Pancreas (tissue), 10 donors: Measurements from ENCODE around the gene ETFA. TPM values are rescaled to one million over a fixed set of nuclear protein-coding genes. Genes with fewer than 3 reads are reported as not detected.

Experiments
- ATAC-seq, 4 donors: fragments of 200-7000 bp; cut with Tn5 transposase; one replicate each; pipeline versions ENCODE4 v1.8.0 to v1.9.1; 2020; ENCODE audit warnings: mild to moderate bottlenecking in 4 of 4, moderate library complexity in 4 of 4
- DNase-seq, 6 donors: peaks; one replicate each; pipeline ENCODE4 v3.0.0-alpha.2; 2020
- FAIRE-seq: peaks from 2 replicates; lab custom pipeline; 2012; peaks lifted over from hg19 to GRCh38; lab: Jason Lieb, UNC
- H3K27ac ChIP-seq, 4 donors: fragments of 200-600 bp; sonication (generic); 1 replicate in 3 of 4; 2 replicates in 1 of 4; pipeline versions ENCODE4 v1.5.0 to v1.8.0; 2020
- H3K27me3 ChIP-seq, 4 donors: fragments of 200-600 bp; one replicate each; pipeline ENCODE4 v1.8.0; 2021
- H3K36me3 ChIP-seq, 3 donors: fragments of 200-600 bp; sonication (generic) in 1 of 3; one replicate each; pipeline versions ENCODE4 v1.5.0 to v1.8.0; 2020 to 2021
- H3K4me1 ChIP-seq, 3 donors: fragments of 200-600 bp; one replicate each; pipeline ENCODE4 v1.8.0; 2021
- H3K4me3 ChIP-seq, 4 donors: fragments of 200-600 bp; sonication (generic) in 2 of 4; one replicate each; pipeline versions ENCODE4 v1.5.0 to v1.8.0; 2020 to 2021
- H3K9me3 ChIP-seq, 4 donors: fragments of 200-600 bp; one replicate each; pipeline ENCODE4 v1.8.0; 2021
- CTCF ChIP-seq, 4 donors: fragments of 200-600 bp; sonication (generic) in 3 of 4; IDR thresholded peaks; one replicate each; pipeline versions ENCODE4 v1.5.0 to v1.8.0; 2021; ENCODE audit warnings: antibody characterized with exemption in 4 of 4
- WGBS, 2 donors: extraction: QIAGEN DNeasy Blood & Tissue Kit; methylation state at CpG; one replicate each; pipeline ENCODE4 v1.1.7; 2013; 5-methylcytosine and 5-hydroxymethylcytosine counted together
- intact Hi-C, 3 donors: fragments of 100-400 bp; cut with DNase I; formaldehyde crosslinking; loops; one replicate each; pipeline versions ENCODE4 v1.11.1 to v1.14.2; 2022
- polyA plus RNA-seq, 2 donors: library from polyadenylated mRNA; stranded (reverse); fragments of 200-250 nt; gene quantifications; one replicate each; pipeline ENCODE4 v1.2.3, GENCODE V29; 2013
- total RNA-seq, 6 donors: library from RNA; stranded (reverse); fragmentation: NEBNext Ultra II Directional in 4 of 6; extraction: Animal tissue kit (Norgen Biotek cat#: 25700) in 4 of 6; gene quantifications; one replicate each; pipeline versions ENCODE4 v1.2.1 to v1.2.4, GENCODE V29; 2021 to 2023
- donor health status: healthy with polysubstance abuse.
- donor health status: DM: no; HTN: no; CAD: no; lungs with moderate emphysema.
- donor health status: DM: no; HTN: no; CAD: no.
- donor health status: control.
- donor health status: control.
- donor health status: Bipolar disorder and iron deficiency.
- donor health status: DM: yes; HTN: yes; CAD: no.
- donor health status: DM: no; HTN: no; CAD: no.
- donor health status: DM: no; HTN: no; CAD: no.
- donor health status: DM: yes; HTN: yes; CAD: no.

ETFA gene
- total and polyA plus RNA-seq, 8 donors = 27.5 to 51.2 (median 42.3) TPM

GRCh38 chr15:76172782-76173181 lies 138.5 kb downstream of the ETFA start:
- ATAC-seq = peak in 1 of 4 donors; percentile 30
- intact Hi-C loops = no loop called here
- Histone ChIP-seq H3K27ac (no peak overlapping the region), H3K4me3 (no peak overlapping the region), H3K36me3 (no peaks in the 10 kb centered on the region), H3K27me3 (no peaks in the 10 kb centered on the region), H3K9me3 (no peaks in the 10 kb centered on the region), H3K4me1 (no peaks in the 10 kb centered on the region)
- no peak for DNase-seq
- FAIRE-seq = no peak
- no peak for TF ChIP-seq CTCF (IDR thresholded peaks at IDR 0.05)
- 85 to 86% methylated on average over 16 of the region's 16 CpGs for WGBS, 2 donors

- Histone ChIP-seq H3K4me1 (no peaks in the 10 kb centered on the region), H3K27me3 (no peaks in the 10 kb centered on the region), H3K9me3 (no peaks in the 10 kb centered on the region), H3K36me3 (no peaks in the 10 kb centered on the region), H3K27ac (no peak overlapping the region), H3K4me3 (no peak overlapping the region)
- ATAC-seq (no peak), FAIRE-seq (no peak), DNase-seq (no peak)
- no peak for TF ChIP-seq CTCF (IDR thresholded peaks at IDR 0.05)
- intact Hi-C loops = no loop called here
- 87 to 92% methylated on average over 16 of the region's 16 CpGs for WGBS, 2 donors
These were observed 141.1 kb downstream of the ETFA start for GRCh38 chr15:76169911-76170800.

DNA sequence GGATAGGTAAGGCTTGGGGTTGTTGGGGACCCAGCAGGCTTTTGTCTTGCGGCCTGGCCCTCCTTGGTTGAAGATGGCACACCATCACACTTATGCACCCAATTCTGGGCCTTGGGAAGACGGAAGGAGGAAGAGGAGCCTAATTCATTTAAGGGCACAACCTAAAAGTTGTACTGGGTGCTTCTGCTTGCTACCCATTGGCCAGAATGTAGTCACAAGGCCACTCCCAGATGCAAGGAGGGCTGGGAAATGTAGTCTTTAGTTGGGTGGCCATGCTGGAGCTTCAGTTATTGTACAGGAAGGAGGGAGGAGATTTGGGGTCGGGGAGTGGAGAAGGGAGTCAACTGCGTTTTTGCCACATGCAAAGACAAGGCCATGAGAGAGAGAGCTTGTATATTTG lies 142.3 kb downstream of the ETFA start:
- no peak for TF ChIP-seq CTCF (IDR thresholded peaks at IDR 0.05)
- Histone ChIP-seq H3K27ac (no peak overlapping the region), H3K27me3 (no peaks in the 10 kb centered on the region), H3K9me3 (no peaks in the 10 kb centered on the region), H3K4me1 (no peaks in the 10 kb centered on the region), H3K4me3 (no peak overlapping the region), H3K36me3 (no peaks in the 10 kb centered on the region)
- FAIRE-seq (no peak), ATAC-seq (peak in 1 of 4 donors; percentile 50), DNase-seq (no peak)
- WGBS, 2 donors = 83 to 86% methylated on average over 4 of the region's 4 CpGs
- intact Hi-C loops = no loop called here

GRCh38 chr15:76168237-76168984 lies 142.9 kb downstream of the ETFA start:
- no peak for FAIRE-seq
- no peak for DNase-seq
- Histone ChIP-seq H3K4me1 (peaks cover 0 to 5% (median 3%) of the 10 kb centered on the region in 3 donors), H3K36me3 (no peaks in the 10 kb centered on the region), H3K27me3 (no peaks in the 10 kb centered on the region), H3K9me3 (no peaks in the 10 kb centered on the region), H3K4me3 (no peak overlapping the region), H3K27ac (no peak overlapping the region)
- intact Hi-C loops = no loop called here
- no peak for ATAC-seq
- no peak for TF ChIP-seq CTCF (IDR thresholded peaks at IDR 0.05)
- WGBS, 2 donors = 94 to 95% methylated on average over 14 of the region's 14 CpGs
